ENCODE measurements around the gene KBTBD13.

DNA sequence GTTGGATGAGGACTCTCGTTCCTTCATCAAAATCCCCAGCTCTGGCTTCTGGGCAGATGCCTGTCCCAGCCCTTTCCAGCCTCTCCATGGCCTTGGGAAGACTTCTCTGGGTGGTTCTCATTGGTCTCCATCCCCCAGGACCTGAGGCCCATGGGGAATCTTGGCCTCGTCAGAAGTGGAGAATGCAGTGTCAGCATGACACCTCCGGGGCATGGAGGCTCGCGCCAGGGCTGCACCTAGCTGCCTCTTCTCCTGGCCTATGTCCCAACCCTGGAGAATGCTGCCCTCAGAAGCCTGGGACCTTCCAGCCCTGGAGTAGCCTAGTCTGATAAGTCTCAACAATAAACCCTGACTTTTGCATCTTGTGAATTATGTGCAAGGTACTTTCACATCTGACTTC is 3.0 kb downstream of the KBTBD13 start:
- TF ChIP-seq, protein P1, sequence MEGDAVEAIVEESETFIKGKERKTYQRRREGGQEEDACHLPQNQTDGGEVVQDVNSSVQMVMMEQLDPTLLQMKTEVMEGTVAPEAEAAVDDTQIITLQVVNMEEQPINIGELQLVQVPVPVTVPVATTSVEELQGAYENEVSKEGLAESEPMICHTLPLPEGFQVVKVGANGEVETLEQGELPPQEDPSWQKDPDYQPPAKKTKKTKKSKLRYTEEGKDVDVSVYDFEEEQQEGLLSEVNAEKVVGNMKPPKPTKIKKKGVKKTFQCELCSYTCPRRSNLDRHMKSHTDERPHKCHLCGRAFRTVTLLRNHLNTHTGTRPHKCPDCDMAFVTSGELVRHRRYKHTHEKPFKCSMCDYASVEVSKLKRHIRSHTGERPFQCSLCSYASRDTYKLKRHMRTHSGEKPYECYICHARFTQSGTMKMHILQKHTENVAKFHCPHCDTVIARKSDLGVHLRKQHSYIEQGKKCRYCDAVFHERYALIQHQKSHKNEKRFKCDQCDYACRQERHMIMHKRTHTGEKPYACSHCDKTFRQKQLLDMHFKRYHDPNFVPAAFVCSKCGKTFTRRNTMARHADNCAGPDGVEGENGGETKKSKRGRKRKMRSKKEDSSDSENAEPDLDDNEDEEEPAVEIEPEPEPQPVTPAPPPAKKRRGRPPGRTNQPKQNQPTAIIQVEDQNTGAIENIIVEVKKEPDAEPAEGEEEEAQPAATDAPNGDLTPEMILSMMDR (IDR thresholded peaks at IDR 0.05): no peak
- TF ChIP-seq POLR2A (IDR thresholded peaks at IDR 0.05): no peak

Measured in testis (tissue), 2 donors.